ENCODE measurements around the gene PYHIN1.

- TF ChIP-seq CTCF (IDR thresholded peaks at IDR 0.05) (no peak), POLR2A (IDR thresholded peaks at IDR 0.05) (no peak), POLR2AphosphoS5 (IDR thresholded peaks at IDR 0.05) (no peak)
Measured at GRCh38 chr1:158969855-158970254, 38.5 kb downstream of the PYHIN1 start.
